Measurements from ENCODE around the gene TSSK6. TPM values are rescaled to one million over a fixed set of nuclear protein-coding genes. Genes with fewer than 3 reads are reported as not detected.

The TSSK6 gene
- total RNA-seq, 2 donors from 2014 or later, result 5.0 to 5.6 TPM

DNA sequence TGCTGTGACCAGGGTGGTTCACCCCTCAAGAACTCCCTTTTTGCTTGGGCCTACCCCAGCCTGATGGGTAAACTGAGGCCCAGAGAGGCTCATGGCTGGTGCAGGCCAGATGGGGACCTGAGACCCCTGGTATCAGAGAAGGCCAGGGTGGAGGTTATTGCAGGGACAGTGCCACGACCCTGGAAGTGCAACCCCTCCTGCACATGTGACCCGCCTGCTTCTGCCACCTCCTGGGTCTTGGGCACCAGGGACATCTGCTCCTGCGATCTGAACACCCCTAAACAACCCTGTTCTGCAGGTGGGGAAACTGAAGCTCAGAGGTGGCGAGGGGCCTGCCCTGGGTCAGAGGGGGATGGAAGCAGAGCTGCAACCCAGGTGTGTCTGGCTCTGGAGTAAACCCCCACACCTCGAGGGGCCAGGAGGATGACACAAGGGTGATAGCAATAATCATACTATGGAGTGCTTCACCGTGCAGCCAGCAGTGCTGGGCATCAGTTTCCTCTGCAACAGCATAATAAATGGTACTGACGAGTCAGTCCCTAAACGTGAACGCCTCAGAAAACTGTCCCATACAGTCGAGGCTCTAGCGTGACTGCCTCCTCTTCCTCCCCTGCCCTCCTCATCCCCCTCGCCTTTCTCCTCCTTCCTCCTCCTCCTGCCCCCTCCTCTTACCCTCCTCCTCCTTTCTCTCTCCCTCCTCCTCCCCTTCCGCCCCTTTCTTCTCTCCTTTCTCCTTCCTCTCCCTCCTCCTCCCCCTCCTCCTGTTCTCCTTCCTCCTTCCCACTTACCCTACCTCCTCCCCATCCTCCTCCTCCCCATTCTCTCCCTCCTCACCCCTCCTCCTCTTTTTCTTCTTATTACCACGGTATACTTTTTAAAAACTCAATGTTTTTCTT, 17.7 kb upstream of the TSSK6 start:
- peaks cover 6% of the 10 kb centered on the region for H3K27me3 Mint-ChIP-seq (ENCODE audit: low read depth)
- DNase-seq, result no peak
- no peak overlapping the region for H3K4me3 Mint-ChIP-seq
- H3K27ac Mint-ChIP-seq, result no peak overlapping the region
- H3K36me3 Mint-ChIP-seq (ENCODE audit: insufficient read depth in 2 of 2), result peaks cover 0 to 4% of the 10 kb centered on the region in 2 donors
- ATAC-seq (replicated peaks in 1 of 2), result peak in 1 of 2 donors; percentile 9
- H3K9me3 Mint-ChIP-seq, result no peaks in the 10 kb centered on the region
- H3K4me1 Mint-ChIP-seq (ENCODE audit: low read depth), result peaks cover 11% of the 10 kb centered on the region

DNA sequence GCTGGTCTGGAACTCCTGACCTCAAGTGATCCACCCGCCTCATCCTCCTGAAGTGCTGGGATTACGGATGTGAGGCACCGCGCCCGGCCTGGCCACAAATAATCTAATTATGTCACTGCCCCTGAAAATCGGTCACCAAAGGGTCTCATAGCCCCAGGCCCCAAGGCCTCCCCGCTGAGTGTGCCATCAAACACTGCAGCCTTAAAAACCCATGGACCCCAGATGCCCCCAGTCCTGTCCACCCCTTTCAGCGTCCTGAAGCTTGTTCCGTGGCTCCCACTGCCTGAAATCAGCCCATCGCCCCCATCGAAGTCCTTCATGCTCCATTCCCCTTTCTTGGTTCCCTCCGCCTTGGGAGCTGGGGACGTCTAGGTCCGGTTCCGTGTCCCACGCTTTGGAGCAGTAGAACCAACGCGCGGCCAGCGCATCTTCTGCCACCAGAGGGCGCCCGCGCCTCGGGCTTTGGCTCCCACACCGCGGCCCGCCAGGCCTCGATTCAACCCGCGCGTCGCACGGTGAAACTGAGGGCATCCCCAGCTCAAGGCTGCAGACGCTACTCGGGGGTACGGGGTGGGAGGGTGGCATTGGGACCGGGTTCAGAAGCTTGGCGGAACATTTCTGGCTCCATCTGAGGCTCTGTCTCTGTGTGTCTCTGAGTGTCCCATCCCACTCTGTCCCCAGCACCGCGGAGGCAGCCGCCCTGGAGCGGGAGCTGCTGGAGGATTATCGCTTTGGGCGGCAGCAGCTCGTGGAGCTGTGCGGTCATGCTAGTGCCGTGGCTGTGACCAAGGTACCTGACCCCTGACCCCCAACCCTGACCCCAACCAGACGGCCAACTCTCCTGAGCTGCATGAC, 16.8 kb upstream of the TSSK6 start:
- Mint-ChIP-seq H3K4me1 (ENCODE audit: low read depth) (peaks cover 11% of the 10 kb centered on the region), H3K27me3 (ENCODE audit: low read depth) (peaks cover 6% of the 10 kb centered on the region)

DNA sequence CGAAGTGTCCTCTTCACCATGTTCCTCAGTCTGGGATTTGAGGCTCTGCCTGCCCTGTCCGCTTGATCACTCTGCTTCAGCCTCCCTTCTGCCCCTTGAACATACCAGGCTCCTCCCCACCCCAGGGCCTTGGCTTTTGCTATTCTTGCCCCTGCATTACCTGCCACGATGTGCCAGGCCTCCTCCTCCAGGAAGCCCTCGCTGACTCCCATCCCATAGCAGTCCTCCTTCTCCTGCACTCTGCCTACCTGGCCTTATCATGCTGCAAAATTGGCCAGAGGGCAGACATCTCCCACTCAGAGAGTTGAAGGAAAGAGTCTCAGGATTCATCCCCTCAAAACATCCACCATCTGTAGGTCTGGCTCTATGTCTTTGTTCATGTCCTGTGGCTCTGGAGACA, 15.5 kb upstream of the TSSK6 start:
- peaks cover 0 to 6% of the 10 kb centered on the region in 2 donors for H3K36me3 Mint-ChIP-seq (ENCODE audit: insufficient read depth in 2 of 2)
- DNase-seq (no peak), ATAC-seq (replicated peaks in 1 of 2) (no peak)
- peaks cover 12% of the 10 kb centered on the region for H3K4me1 Mint-ChIP-seq (ENCODE audit: low read depth)
- no peak overlapping the region for H3K27ac Mint-ChIP-seq
- no peak overlapping the region for H3K4me3 Mint-ChIP-seq
- H3K9me3 Mint-ChIP-seq, result no peaks in the 10 kb centered on the region
- H3K27me3 Mint-ChIP-seq (ENCODE audit: low read depth), result no peaks in the 10 kb centered on the region

More for the DNA sequence above, 16.8 kb upstream of the TSSK6 start:
- no peaks in the 10 kb centered on the region for H3K9me3 Mint-ChIP-seq
- peaks cover 0 to 4% of the 10 kb centered on the region in 2 donors for H3K36me3 Mint-ChIP-seq (ENCODE audit: insufficient read depth in 2 of 2)
- H3K27ac Mint-ChIP-seq, result peak overlapping the region; percentile 38
- no peak overlapping the region for H3K4me3 Mint-ChIP-seq
- ATAC-seq (replicated peaks in 1 of 2), result peak; percentile 80 to 88
- DNase-seq, result peak; percentile 87 to 93

DNA sequence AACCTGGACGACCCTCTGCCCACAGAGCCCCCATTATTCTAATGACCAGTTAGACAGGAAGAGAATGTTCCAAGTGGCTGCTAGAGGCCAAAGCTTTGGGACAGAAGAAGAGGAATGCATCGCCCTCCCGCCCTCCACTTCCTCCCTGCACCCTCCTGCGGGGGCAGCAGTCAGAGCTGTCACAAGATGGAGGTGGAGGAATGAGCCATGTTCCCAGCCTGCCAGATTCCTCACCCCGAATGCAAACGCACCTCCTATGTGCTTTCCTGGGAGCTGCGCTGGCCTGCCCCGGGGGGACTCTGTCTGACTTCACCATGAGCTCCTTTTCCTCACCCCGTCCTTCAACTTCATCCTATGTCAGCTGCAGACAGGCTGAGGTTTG, 15.1 kb upstream of the TSSK6 start:
- peaks cover 12% of the 10 kb centered on the region for H3K4me1 Mint-ChIP-seq (ENCODE audit: low read depth)
- no peak for ATAC-seq (replicated peaks in 1 of 2)
- no peak for DNase-seq
- no peak overlapping the region for H3K27ac Mint-ChIP-seq
- no peaks in the 10 kb centered on the region for H3K27me3 Mint-ChIP-seq (ENCODE audit: low read depth)
- H3K36me3 Mint-ChIP-seq (ENCODE audit: insufficient read depth in 2 of 2), result peaks cover 0 to 6% of the 10 kb centered on the region in 2 donors
- H3K9me3 Mint-ChIP-seq, result no peaks in the 10 kb centered on the region
- no peak overlapping the region for H3K4me3 Mint-ChIP-seq

DNA sequence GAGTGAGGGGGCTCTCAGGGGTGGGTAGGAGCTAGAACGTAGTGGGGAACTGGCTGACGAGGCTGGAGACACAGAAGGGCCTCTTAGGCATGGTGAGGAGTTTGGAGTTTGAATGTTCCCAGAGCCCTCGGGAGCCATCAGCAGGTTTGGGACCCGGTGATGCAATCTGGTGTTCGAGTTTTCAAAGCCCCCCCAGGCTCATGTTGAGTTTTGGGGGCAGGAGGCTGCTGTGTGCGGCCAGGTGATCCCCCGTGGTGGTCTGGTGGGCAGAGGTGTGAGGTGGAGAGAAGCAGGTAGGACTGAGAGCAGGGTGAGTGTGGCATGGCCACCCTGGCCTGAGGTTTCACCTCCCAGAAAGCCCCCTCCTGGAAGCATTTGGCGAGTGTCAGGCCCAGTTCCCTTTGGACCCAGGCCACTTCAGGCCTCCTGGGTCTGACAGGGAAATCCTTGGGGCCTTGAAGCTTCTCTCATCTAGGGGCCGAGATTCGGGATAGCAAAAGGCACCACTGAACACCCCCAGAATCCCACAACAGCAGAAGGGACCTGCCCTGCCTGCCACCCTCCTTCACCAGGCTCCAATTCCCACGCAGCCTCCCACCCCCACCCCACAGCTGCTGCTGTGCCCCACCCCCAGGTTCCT, 14.6 kb upstream of the TSSK6 start:
- Mint-ChIP-seq H3K27ac (no peak overlapping the region), H3K9me3 (no peaks in the 10 kb centered on the region), H3K36me3 (ENCODE audit: insufficient read depth in 2 of 2) (peaks cover 0 to 6% of the 10 kb centered on the region in 2 donors), H3K4me3 (no peak overlapping the region), H3K4me1 (ENCODE audit: low read depth) (peaks cover 12% of the 10 kb centered on the region), H3K27me3 (ENCODE audit: low read depth) (no peaks in the 10 kb centered on the region)
- no peak for DNase-seq
- ATAC-seq (replicated peaks in 1 of 2), result no peak

DNA sequence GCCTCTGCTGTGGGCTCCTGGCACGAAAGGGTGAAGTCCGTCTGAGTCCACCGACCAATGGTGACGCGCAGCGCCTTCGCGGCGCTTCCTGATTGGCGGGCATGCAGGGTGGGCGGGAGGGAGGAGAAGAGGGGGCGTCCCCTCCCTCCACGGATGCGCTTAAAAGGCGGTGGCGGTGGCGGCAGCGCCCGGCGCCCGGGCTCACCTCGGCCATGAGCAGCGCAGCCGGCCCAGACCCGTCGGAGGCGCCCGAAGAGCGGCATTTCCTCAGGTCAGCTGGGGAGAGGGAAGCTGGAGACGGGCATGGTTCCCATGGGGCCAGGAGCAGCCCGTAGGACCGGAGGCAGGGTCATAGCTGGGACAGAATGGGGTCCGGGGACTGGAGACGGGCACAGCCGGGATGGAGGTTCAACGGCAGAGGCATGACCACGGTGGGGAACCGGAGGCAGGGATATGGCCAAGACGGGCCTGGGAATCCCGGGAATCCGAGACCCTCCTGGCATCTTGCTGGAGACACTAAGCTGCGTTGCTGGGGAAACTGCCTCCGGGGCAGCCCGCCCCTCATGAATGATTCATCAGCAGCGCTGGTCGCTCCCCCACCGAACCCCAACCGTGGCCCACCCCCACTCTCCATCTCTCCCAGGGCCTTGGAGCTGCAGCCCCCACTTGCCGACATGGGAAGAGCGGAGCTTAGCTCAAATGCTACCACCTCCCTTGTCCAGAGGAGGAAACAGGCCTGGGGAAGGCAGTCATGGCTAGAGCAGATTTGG, 13.6 kb upstream of the TSSK6 start, which contains the start of gene YJEFN3:
TSS of gene YJEFN3 (plus strand) at position 191 of the 770 bp plus-strand sequence. CDS start at position 213, 22 bp downstream.
- no peak for ATAC-seq (replicated peaks in 1 of 2)
- no peaks in the 10 kb centered on the region for H3K9me3 Mint-ChIP-seq
- H3K27me3 Mint-ChIP-seq (ENCODE audit: low read depth), result no peaks in the 10 kb centered on the region
- H3K36me3 Mint-ChIP-seq (ENCODE audit: insufficient read depth in 2 of 2), result peaks cover 0 to 6% of the 10 kb centered on the region in 2 donors
- H3K4me3 Mint-ChIP-seq, result no peak within 1 kb of the TSS
- no peak within 1 kb of the TSS for H3K27ac Mint-ChIP-seq
- peaks cover 12% of the 10 kb centered on the region for H3K4me1 Mint-ChIP-seq (ENCODE audit: low read depth)
- no peak for DNase-seq

DNA sequence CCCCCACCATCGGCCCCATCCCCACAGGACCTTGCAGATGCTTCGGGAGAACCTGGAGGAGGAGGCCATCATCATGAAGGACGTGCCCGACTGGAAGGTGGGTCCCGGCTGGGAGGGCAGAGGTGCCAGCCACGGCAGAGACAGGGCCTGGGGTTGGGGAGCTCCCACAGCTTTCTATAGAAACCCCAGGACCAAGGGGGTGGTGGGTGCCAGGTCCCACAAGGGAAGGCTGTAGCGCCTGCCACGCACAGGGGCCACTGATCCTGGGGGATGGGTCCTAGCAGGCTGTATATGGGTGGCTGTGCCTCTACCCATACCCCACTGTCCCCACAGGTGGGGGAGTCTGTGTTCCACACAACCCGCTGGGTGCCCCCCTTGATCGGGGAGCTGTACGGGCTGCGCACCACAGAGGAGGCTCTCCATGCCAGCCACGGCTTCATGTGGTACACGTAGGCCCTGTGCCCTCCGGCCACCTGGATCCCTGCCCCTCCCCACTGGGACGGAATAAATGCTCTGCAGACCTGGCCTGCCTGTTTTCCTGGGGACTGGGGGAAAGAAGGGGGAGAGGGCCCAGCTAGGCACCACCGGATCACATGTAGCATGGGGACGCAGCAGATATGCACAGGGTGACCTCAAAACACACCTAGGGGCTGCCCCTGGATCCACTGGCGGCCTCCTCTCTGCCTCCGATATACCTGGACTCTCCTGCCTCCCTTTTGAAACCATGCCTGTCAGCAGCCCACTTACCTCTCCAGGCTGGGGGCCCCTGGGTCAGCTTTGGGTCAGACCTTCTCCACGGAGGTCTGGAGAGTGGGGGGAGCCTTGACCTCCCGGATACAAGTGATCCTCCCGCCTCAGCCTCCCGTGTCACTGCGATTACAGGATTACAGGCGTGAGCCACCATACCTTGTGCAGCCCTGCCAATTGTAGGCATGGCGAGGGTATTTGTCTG, 12.6 kb upstream of the TSSK6 start:
- Mint-ChIP-seq H3K27ac (no peak overlapping the region), H3K9me3 (no peaks in the 10 kb centered on the region), H3K27me3 (ENCODE audit: low read depth) (no peaks in the 10 kb centered on the region), H3K4me3 (no peak overlapping the region), H3K4me1 (ENCODE audit: low read depth) (peaks cover 14% of the 10 kb centered on the region), H3K36me3 (ENCODE audit: insufficient read depth in 2 of 2) (peaks cover 0 to 6% of the 10 kb centered on the region in 2 donors)
- DNase-seq (no peak), ATAC-seq (replicated peaks in 1 of 2) (no peak)

DNA sequence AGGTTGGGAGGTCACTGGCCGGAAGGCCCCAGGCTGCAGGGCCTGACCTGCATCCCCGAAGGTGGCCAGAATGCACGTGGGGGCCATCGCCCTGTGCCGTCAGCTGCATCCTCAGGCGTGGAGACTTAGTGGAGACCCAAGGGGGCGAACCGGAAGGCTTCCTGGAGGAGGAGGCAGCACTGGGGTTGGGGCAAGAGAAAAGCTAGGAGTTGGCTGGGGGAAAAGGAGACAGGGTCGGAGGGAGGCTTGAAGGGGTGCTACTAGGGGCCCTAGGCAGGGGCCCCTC, 12.0 kb upstream of the TSSK6 start:
- Mint-ChIP-seq H3K27me3 (ENCODE audit: low read depth) (no peaks in the 10 kb centered on the region), H3K4me3 (no peak overlapping the region), H3K36me3 (ENCODE audit: insufficient read depth in 2 of 2) (peaks cover 0 to 6% of the 10 kb centered on the region in 2 donors), H3K4me1 (ENCODE audit: low read depth) (peaks cover 18% of the 10 kb centered on the region), H3K27ac (no peak overlapping the region), H3K9me3 (no peaks in the 10 kb centered on the region)
- ATAC-seq (replicated peaks in 1 of 2) (no peak), DNase-seq (no peak)

DNA sequence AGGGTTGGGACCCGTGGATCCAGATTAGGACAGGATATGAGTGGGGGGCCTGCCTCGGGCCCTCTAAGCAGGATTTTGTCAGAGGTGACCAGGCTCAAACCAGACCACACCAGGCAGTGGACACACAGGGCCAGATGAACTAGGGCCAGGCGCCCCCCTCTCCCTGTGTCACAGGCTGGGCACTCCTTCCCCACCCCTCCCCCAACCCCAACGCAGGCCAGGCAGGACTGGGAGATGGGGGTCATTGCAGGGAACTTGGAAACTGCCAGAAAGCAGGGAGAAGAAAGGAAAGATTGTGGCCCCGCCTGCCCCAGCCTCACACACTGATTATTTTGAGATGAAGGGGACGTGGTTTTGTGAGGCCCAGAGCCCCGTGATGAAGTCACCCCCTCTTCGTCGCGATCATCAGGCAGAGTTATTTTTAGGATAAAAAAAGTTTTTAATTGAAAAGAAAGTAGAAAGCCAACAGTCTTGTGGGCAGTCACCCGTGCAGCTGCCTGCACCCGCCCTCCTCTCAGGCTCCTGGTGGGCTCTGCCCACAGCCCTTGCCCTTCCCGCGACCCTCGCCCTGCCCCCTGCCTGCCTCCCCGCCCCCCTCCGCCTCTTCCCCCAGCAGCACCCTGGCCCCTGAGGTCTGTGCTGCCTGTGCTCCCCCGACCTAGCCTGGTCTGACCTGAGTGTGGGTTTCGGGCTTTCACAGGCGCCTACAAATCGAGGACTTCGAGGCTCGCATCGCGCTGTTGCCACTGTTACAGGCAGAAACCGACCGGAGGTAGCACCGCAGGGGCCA, 11.4 kb upstream of the TSSK6 start:
- no peaks in the 10 kb centered on the region for H3K27me3 Mint-ChIP-seq (ENCODE audit: low read depth)
- H3K4me3 Mint-ChIP-seq, result no peak overlapping the region
- peaks cover 0 to 2% of the 10 kb centered on the region in 2 donors for H3K36me3 Mint-ChIP-seq (ENCODE audit: insufficient read depth in 2 of 2)
- H3K4me1 Mint-ChIP-seq (ENCODE audit: low read depth), result peaks cover 18% of the 10 kb centered on the region
- peak overlapping the region; percentile 46 for H3K27ac Mint-ChIP-seq
- H3K9me3 Mint-ChIP-seq, result no peaks in the 10 kb centered on the region
- DNase-seq, result no peak
- no peak for ATAC-seq (replicated peaks in 1 of 2)

DNA sequence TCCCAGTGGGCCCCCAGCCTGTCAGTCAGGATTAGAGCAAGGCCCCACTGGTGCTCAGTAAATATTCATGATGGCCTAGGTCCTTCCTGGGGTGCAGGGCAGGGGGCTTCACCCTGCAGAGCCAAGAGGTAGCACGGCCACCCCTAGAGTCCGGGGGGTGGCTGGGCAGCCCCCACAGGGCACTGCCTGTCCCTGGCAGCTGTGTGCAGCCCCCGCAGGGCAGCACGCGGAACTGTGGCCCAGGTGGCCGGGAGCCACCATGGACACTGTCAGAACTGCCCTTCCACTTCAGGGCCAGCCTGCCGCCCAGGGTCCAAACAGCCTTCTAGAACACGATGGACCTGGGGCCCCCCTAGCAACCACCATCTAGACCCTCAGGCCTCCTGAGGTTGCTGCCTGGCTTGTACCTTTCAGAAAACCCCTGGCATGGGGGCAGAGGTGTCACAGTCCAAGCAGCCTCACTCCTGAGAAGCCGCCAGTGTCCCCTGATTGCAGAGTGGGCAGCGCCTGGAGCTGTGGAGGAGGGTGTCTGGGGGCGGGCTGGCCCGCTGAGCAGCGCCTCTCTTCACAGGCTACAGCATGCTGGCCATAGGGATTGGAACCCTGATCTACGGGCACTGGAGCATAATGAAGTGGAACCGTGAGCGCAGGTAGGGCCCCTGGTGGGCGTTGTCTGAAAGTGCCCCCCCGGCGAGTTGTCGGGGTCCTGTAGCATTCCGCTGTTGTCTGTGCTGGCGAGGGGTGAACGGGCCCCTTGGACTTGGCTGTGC, 10.4 kb upstream of the TSSK6 start:
- Mint-ChIP-seq H3K27ac (no peak overlapping the region), H3K9me3 (no peaks in the 10 kb centered on the region), H3K4me1 (ENCODE audit: low read depth) (peaks cover 26% of the 10 kb centered on the region), H3K4me3 (no peak overlapping the region), H3K36me3 (ENCODE audit: insufficient read depth in 2 of 2) (peaks cover 2 to 5% of the 10 kb centered on the region in 2 donors), H3K27me3 (ENCODE audit: low read depth) (no peaks in the 10 kb centered on the region)
- peak in 1 of 2 donors; percentile 7 for ATAC-seq (replicated peaks in 1 of 2)
- no peak for DNase-seq

All from activated T-cell treated with anti-CD3 and anti-CD28 coated beads, Interleukin-2, amount 50 U/mL, for 72 hours (primary cell).